GM12891 (cell line): Measurements from ENCODE around the gene FBXO4.

Experiments
- POLR2A ChIP-seq: IDR thresholded peaks from 2 replicates; pipeline ENCODE4 v1.6.1; 2011; ENCODE audit warnings: low read depth, low read length, control low read depth
- POLR2AphosphoS5 ChIP-seq: IDR thresholded peaks from 2 replicates; pipeline ENCODE4 v1.6.1; 2011; ENCODE audit warnings: low read depth, low read length, control low read depth
- SPI1 ChIP-seq: IDR thresholded peaks from 2 replicates; pipeline ENCODE4 v1.6.1; 2011; ENCODE audit warnings: low read depth, low read length, control low read depth
- TAF1 ChIP-seq: IDR thresholded peaks from 2 replicates; pipeline ENCODE4 v1.6.1; 2011; ENCODE audit warnings: low read depth, low read length, control low read depth

DNA sequence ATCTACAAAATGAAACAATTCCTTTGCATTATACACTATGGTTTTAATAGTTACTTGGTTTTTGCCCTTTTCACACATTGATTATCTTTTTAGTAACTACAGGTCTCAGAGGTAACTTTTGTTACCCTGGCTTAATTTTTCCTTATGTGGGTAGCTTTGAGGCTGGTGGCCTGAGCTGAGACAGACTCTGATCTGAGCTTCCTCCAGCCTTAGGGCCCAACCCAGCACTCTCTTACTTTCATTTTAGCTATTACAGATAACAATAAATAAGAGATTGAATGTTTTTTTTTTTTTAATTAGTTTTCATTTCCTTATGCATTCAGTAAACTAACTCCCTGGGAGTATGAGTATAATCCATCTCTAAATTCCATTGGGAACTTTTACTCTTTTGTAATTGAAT, 39.8 kb upstream of the FBXO4 start:
- TF ChIP-seq POLR2AphosphoS5 (no peak), POLR2A (no peak), SPI1 (no peak), TAF1 (no peak)
